ENCODE results near the gene PLAGL1. TPM values are rescaled to one million over a fixed set of nuclear protein-coding genes. Genes with fewer than 3 reads are reported as not detected.

The PLAGL1 gene
- total and polyA plus RNA-seq, 2 experiments from 2014 or later = 48.6 to 88.9 TPM

DNA sequence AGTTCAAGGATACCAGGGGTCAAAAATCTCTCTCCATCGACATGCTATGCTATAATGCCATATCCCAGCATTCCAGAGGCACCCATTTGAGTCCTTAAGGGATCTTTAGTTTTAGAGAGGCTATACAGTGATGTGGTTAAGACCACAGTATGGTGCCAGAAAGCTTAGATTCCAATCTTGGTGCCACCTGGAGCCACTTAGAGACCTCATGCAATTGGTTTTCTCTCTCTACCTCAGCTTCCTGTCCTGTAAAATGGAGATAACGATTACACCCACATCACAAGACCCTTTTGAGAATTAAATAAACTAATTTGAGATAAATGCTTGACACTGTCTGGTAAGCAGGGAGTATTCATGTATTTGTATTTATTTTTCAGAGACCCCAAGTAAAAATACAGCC lies 39.0 kb downstream of the PLAGL1 start:
- no peaks in the 10 kb centered on the region for H3K9me3 ChIP-seq (ENCODE audit: low read depth)
- no peaks in the 10 kb centered on the region for H3K27me3 ChIP-seq
- DNase-seq (ENCODE audit: low spot score) = no peak
- H3K79me2 ChIP-seq = no peaks in the 10 kb centered on the region
- H3K4me3 ChIP-seq = no peak overlapping the region
- peaks cover 45% of the 10 kb centered on the region for H3K4me1 ChIP-seq (ENCODE audit: insufficient read depth)
- no peak overlapping the region for H3K4me2 ChIP-seq
- 13% methylated on average over 2 of the region's 2 CpGs for WGBS (ENCODE audit: low lambda C conversion rate, missing lambda C conversion rate)
- no peaks in the 10 kb centered on the region for H3K9me2 ChIP-seq (replicated peaks; ENCODE audit: insufficient read depth)
- H3K36me3 ChIP-seq (replicated peaks; ENCODE audit: insufficient read depth, low read depth) = no peaks in the 10 kb centered on the region
- TF ChIP-seq EZH2 (IDR thresholded peaks at IDR 0.05; ENCODE audit: borderline replicate concordance) = no peak
- TF ChIP-seq, protein P1, sequence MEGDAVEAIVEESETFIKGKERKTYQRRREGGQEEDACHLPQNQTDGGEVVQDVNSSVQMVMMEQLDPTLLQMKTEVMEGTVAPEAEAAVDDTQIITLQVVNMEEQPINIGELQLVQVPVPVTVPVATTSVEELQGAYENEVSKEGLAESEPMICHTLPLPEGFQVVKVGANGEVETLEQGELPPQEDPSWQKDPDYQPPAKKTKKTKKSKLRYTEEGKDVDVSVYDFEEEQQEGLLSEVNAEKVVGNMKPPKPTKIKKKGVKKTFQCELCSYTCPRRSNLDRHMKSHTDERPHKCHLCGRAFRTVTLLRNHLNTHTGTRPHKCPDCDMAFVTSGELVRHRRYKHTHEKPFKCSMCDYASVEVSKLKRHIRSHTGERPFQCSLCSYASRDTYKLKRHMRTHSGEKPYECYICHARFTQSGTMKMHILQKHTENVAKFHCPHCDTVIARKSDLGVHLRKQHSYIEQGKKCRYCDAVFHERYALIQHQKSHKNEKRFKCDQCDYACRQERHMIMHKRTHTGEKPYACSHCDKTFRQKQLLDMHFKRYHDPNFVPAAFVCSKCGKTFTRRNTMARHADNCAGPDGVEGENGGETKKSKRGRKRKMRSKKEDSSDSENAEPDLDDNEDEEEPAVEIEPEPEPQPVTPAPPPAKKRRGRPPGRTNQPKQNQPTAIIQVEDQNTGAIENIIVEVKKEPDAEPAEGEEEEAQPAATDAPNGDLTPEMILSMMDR (IDR thresholded peaks at IDR 0.05; ENCODE audit: poor library complexity) = no peak
- TF ChIP-seq EZH2phosphoT487 (IDR thresholded peaks at IDR 0.05; ENCODE audit: low read depth, severe bottlenecking, unreplicated experiment) = no peak
- peak overlapping the region; percentile 22 for H3K27ac ChIP-seq
- H4K20me1 ChIP-seq (ENCODE audit: insufficient read depth, poor library complexity, severe bottlenecking) = no peaks in the 10 kb centered on the region
- no peak overlapping the region for H2AFZ ChIP-seq

DNA sequence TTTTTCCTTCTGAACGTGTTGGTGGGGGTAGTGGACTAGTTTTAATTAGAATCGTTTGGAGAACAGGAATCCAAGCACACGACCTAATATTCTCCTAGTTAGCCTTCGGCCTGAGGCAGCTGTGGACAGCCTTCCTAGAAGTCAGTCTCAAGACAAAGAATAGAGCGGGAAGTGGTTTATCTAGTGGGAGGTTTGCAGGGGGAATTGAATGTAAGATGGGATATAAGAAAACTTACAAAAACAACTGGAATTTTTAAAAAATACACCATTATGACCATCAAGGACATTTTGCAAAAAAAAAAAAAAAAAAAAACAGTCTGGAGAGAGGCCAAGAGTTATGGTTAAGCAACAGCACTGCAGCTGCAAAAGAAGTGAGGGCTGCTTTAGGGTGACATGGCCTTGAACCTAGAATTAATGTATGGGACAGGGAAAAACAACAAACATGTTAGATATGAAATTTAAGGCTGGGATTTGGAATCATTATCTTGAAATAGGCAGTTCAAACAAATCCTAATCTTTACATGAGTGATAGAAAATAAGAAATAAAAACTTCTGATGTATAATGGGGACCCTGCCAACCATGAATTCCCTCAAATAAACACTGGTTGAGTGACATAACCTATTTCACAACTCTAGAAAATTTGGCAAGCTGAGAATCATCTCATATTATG lies 40.2 kb downstream of the PLAGL1 start:
- H3K27ac ChIP-seq = no peak overlapping the region
- no peaks in the 10 kb centered on the region for H3K79me2 ChIP-seq
- no peak overlapping the region for H3K4me3 ChIP-seq
- no peak overlapping the region for H2AFZ ChIP-seq
- TF ChIP-seq, protein P1 (IDR thresholded peaks at IDR 0.05; ENCODE audit: poor library complexity) = no peak
- no peak for TF ChIP-seq EZH2 (IDR thresholded peaks at IDR 0.05; ENCODE audit: borderline replicate concordance)
- H4K20me1 ChIP-seq (ENCODE audit: insufficient read depth, poor library complexity, severe bottlenecking) = no peaks in the 10 kb centered on the region
- no peak overlapping the region for H3K4me2 ChIP-seq
- 53% methylated on average over 5 of the region's 5 CpGs for WGBS (ENCODE audit: low lambda C conversion rate, missing lambda C conversion rate)
- H3K9me2 ChIP-seq (replicated peaks; ENCODE audit: insufficient read depth) = no peaks in the 10 kb centered on the region
- no peaks in the 10 kb centered on the region for H3K36me3 ChIP-seq (replicated peaks; ENCODE audit: insufficient read depth, low read depth)
- no peaks in the 10 kb centered on the region for H3K9me3 ChIP-seq (ENCODE audit: low read depth)
- H3K27me3 ChIP-seq = peaks cover under 1% of the 10 kb centered on the region
- DNase-seq (ENCODE audit: low spot score) = no peak
- peaks cover 51% of the 10 kb centered on the region for H3K4me1 ChIP-seq (ENCODE audit: insufficient read depth)

DNA sequence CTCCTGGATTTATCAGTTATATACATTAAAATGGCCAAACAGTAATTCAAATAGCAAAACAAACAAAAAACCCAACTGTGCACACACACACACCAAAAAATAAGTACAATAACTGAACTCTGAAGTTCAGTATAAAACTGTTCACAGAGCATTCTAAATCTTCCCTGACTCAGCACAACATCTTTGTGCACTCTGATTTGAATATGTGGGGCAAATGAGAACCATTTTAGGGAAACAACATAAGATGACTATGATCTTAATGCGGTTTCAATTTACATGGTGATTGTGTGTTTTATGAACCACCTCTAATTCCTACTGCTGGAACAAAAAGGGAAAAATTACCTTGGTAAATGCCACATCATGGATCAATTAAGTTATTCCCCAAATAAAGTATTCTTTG lies 41.7 kb downstream of the PLAGL1 start:
- Histone ChIP-seq H3K4me3 (no peak overlapping the region), H3K27me3 (peaks cover 4% of the 10 kb centered on the region), H2AFZ (no peak overlapping the region), H3K9me2 (replicated peaks; ENCODE audit: insufficient read depth) (no peaks in the 10 kb centered on the region), H3K4me1 (ENCODE audit: insufficient read depth) (peaks cover 47% of the 10 kb centered on the region), H3K27ac (peak overlapping the region; percentile 21), H4K20me1 (ENCODE audit: insufficient read depth, poor library complexity, severe bottlenecking) (no peaks in the 10 kb centered on the region), H3K4me2 (no peak overlapping the region), H3K79me2 (no peaks in the 10 kb centered on the region), H3K36me3 (replicated peaks; ENCODE audit: insufficient read depth, low read depth) (no peaks in the 10 kb centered on the region), H3K9me3 (ENCODE audit: low read depth) (no peaks in the 10 kb centered on the region)
- 61% methylated on average over 1 of the region's 1 CpG for WGBS (ENCODE audit: low lambda C conversion rate, missing lambda C conversion rate)
- TF ChIP-seq EZH2 (IDR thresholded peaks at IDR 0.05; ENCODE audit: borderline replicate concordance) = no peak
- TF ChIP-seq EZH2phosphoT487 (IDR thresholded peaks at IDR 0.05; ENCODE audit: low read depth, severe bottlenecking, unreplicated experiment) = no peak
- TF ChIP-seq, protein P1 (IDR thresholded peaks at IDR 0.05; ENCODE audit: poor library complexity) = no peak
- DNase-seq (ENCODE audit: low spot score) = no peak

Data from hepatocyte (in vitro differentiated cells).